Stimulated activated effector memory CD8-positive, alpha-beta T cell treated with anti-CD3 and anti-CD28 coated beads, Interleukin-12 subunit alpha, Interleukin-12 subunit beta, amount 100 ng/mL, for 72 hours (primary cell): ENCODE measurements around the gene MUC2.

ENCODE experiments used
- ATAC-seq: fragments of 150-1000 bp; cut with Tn5 transposase; 2 replicates; pipeline ENCODE4 v1.10.0; 2021
- DNase-seq, 2 donors: peaks; one replicate each; pipeline ENCODE4 v3.0.0; 2021 to 2022; ENCODE audit warnings: low spot score in 2 of 2
- H3K27ac Mint-ChIP-seq: one replicate; pipeline ENCODE4 v1.8.0; 2022; ENCODE audit warnings: mild to moderate bottlenecking, mixed read lengths
- H3K36me3 Mint-ChIP-seq: one replicate; pipeline ENCODE4 v1.8.0; 2022; ENCODE audit warnings: mild to moderate bottlenecking, mixed read lengths
- H3K4me1 Mint-ChIP-seq: one replicate; pipeline ENCODE4 v1.8.0; 2022; ENCODE audit warnings: mixed read lengths
- H3K4me3 Mint-ChIP-seq: one replicate; pipeline ENCODE4 v1.8.0; 2022; ENCODE audit warnings: mild to moderate bottlenecking, mixed read lengths
- H3K9me3 Mint-ChIP-seq: one replicate; pipeline ENCODE4 v1.8.0; 2022; ENCODE audit warnings: mixed read lengths

The MUC2 gene

DNA sequence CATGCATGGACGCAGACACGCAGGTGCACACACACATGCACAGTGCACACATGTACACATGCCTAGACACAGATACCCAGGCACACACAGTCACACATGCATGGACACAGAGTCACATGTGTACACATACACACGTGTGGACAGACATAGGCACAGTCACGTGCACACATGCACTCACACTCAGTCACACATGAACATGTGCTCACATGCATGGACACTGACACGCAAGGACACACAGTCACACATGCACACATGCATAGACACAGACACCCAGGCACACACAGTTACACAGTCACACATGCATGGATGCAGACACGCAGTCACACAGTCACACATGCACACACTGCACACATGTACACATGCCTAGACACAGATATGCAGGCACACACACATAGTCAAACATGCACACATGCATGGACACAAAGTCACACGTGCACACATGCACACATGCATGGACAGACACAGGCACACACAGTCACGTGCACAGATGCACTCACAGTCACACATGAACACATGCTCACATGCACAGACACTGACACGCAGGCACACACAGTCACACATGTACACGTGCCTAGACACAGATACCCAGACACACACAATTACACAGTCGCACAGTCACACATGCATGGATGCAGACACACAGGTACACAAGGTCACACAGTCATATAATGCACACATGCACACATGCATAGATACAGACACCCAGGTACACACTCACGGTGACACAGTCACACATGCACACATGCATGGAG is 16.8 kb downstream of the MUC2 start:
- DNase-seq (no peak), ATAC-seq (no peak)
- Mint-ChIP-seq H3K27ac (no peak overlapping the region), H3K4me1 (no peaks in the 10 kb centered on the region), H3K36me3 (no peaks in the 10 kb centered on the region), H3K4me3 (no peak overlapping the region), H3K9me3 (peaks cover 3% of the 10 kb centered on the region)

DNA sequence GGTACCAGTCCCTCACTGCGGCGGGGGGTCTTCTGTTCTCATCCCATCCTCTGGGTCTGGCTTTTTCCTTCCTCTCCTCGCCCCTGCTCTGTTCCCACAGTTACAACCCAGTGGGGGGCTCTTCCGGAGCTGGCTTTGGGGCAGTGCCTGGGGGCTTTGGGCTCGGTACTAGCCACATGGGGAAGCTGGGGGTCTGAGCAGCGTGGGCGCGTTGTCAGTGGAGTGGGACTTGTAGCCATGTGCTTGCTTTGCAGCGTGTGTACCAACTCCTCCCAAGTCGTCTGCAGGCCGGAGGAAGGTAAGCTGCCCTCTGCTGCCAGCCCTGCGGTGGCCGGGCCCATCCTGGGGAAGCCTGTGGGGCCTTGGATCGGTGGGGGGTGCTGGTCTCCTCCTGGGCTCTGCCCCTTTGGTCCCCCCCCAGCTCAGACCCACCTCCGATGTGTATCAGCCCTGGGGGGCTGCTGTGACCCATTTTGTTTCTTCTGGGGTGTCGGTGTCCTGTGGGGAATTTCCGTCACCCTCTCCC is 17.5 kb downstream of the MUC2 start:
- Mint-ChIP-seq H3K27ac (no peak overlapping the region), H3K36me3 (no peaks in the 10 kb centered on the region), H3K9me3 (peaks cover 3% of the 10 kb centered on the region), H3K4me1 (no peaks in the 10 kb centered on the region), H3K4me3 (no peak overlapping the region)
- DNase-seq (no peak), ATAC-seq (no peak)

DNA sequence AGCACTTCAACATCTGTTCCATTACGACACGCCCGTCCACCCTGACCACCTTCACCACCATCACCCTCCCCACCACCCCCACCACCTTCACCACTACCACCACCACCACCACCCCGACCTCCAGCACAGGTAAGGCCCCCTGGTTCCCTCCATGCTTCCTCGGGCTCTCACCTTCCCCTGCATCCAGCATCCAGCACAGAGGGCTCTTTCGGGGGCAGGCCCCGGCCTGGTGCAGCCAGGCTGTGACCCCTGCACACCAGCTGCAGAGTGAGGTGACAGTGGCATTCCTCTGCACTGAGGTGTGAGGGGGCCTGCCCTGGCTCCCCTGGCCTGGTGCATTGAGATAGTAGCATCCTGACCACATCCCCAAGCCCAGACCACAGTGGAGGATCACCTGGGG is 18.2 kb downstream of the MUC2 start:
- Mint-ChIP-seq H3K27ac (no peak overlapping the region), H3K9me3 (peaks cover 3% of the 10 kb centered on the region), H3K36me3 (no peaks in the 10 kb centered on the region), H3K4me1 (no peaks in the 10 kb centered on the region), H3K4me3 (no peak overlapping the region)
- no peak for DNase-seq
- no peak for ATAC-seq

DNA sequence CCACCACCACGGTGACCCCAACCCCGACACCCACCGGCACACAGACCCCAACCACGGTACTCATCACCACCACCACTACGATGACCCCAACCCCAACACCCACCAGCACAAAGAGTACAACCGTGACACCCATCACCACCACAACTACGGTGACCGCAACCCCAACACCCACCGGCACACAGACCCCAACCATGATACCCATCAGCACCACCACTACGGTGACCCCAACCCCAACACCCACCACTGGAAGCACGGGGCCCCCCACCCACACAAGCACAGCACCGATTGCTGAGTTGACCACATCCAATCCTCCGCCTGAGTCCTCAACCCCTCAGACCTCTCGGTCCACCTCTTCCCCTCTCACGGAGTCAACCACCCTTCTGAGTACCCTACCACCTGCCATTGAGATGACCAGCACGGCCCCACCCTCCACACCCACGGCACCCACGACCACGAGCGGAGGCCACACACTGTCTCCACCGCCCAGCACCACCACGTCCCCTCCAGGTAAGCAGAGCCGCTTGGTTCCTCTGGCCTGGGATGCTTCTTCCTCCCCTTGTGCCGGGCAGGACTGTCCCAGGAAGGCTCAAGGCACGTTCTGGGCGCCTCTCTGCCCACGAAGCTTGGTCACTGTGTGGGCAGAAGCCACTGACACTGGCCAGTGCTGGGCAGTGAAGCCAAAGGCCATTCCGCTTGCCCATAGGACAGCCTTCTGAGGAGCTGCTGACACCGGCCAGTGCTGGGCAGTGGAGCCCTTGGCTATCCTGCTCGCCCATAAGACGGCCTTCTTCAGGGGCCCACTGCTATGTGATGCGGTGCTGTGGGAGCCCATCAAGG is 25.1 kb downstream of the MUC2 start:
- Mint-ChIP-seq H3K27ac (peak overlapping the region; percentile 68), H3K4me3 (no peak overlapping the region), H3K4me1 (no peaks in the 10 kb centered on the region), H3K9me3 (peaks cover 3% of the 10 kb centered on the region), H3K36me3 (peaks cover 11% of the 10 kb centered on the region)
- DNase-seq, result no peak
- no peak for ATAC-seq

DNA sequence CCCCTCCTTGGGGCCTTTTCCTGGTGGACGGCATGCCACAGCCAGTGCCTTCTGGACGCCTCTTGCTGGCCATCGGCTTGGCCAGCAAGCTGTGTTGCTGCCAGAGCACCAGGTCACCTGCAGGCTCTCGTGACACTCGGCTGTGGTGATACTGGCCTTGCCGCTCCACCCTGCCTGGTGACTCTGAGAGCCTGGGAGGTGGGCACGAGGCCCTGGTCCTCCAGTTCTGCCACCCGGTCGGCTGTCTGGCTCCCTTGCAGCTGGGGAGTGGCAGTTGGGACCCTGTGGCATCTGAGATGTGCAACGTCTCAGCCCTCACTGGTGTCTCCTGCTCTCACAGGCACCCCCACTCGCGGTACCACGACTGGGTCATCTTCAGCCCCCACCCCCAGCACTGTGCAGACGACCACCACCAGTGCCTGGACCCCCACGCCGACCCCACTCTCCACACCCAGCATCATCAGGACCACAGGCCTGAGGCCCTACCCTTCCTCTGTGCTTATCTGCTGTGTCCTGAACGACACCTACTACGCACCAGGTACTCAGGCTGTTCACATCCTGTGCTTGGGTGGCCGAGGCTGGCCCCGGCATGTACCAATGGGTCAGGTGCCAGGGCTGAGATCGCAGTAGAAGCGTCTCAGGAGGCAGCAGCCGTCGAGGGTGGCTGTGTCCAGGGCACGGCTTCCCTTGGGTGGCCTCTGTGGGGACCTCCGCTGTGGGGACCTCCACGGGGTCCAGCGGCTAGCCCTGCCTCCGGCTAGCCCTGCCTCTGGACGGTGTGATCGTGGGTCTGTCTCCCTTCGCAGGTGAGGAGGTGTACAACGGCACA is 26.0 kb downstream of the MUC2 start:
- Mint-ChIP-seq H3K27ac (no peak overlapping the region), H3K9me3 (no peaks in the 10 kb centered on the region), H3K4me3 (no peak overlapping the region), H3K36me3 (peaks cover 11% of the 10 kb centered on the region), H3K4me1 (no peaks in the 10 kb centered on the region)
- ATAC-seq (no peak), DNase-seq (no peak)

DNA sequence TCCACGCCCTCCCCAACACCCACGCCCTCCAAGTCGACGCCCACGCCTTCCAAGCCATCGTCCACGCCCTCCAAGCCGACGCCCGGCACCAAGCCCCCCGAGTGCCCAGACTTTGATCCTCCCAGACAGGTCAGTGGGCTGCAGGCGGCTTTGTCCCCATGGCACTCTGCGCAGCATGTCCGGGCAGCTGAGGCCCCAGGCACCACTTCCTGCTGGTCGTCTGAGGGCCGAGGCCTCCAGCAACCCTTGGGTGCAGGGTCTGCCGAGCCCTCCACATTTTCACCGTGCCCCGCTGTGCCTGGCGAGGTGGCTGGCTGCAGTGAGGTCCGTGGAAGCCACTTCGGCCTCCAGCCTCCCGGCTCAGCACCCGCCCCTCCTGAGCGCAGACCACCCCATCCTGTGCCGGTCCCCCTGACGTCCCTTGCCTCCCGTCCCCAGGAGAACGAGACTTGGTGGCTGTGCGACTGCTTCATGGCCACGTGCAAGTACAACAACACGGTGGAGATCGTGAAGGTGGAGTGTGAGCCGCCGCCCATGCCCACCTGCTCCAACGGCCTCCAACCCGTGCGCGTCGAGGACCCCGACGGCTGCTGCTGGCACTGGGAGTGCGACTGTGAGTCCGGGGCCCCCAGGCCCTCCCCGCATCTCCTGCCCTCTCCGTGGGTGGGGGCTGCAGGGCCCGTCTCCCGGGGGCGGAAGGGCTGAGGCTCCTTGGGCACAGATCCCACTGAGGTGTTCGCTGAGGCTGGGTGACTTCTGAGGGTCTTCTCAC is 26.8 kb downstream of the MUC2 start:
- no peaks in the 10 kb centered on the region for H3K4me1 Mint-ChIP-seq

DNA sequence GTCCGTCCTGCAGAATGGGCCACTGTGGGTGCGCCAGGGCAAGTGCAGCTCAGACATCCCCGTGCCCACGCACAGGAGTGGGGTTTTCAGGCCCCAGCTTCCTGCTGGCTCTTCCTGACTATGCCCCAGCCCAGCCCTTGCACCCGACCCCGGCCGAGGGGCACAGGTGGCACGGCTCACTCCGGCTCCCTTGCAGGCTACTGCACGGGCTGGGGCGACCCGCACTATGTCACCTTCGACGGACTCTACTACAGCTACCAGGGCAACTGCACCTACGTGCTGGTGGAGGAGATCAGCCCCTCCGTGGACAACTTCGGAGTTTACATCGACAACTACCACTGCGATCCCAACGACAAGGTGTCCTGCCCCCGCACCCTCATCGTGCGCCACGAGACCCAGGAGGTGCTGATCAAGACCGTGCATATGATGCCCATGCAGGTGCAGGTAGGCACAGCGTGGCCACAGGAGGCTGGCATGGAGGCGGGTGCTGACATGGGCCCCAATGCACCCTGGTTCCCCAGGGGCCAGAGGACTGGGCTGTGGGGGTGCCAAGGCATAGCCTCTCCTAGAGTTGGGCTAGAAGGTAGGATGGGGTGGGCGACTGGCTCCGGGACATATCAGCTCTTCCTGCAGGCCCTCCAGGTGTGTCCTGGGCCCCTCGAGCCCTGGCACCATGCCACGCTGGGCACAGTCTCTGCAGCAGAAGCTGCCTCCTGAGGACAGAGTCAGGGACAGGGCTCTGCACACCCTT is 27.7 kb downstream of the MUC2 start:
- H3K4me3 Mint-ChIP-seq, result no peak overlapping the region
- H3K27ac Mint-ChIP-seq, result no peak overlapping the region
- DNase-seq (no peak), ATAC-seq (no peak)
- H3K36me3 Mint-ChIP-seq, result peaks cover 11% of the 10 kb centered on the region
- no peaks in the 10 kb centered on the region for H3K9me3 Mint-ChIP-seq
- H3K4me1 Mint-ChIP-seq, result no peaks in the 10 kb centered on the region

More for the DNA sequence above, 26.8 kb downstream of the MUC2 start:
- H3K4me3 Mint-ChIP-seq, result no peak overlapping the region
- DNase-seq, result no peak
- no peaks in the 10 kb centered on the region for H3K9me3 Mint-ChIP-seq
- H3K27ac Mint-ChIP-seq, result no peak overlapping the region
- H3K36me3 Mint-ChIP-seq, result peaks cover 11% of the 10 kb centered on the region
- ATAC-seq, result no peak

DNA sequence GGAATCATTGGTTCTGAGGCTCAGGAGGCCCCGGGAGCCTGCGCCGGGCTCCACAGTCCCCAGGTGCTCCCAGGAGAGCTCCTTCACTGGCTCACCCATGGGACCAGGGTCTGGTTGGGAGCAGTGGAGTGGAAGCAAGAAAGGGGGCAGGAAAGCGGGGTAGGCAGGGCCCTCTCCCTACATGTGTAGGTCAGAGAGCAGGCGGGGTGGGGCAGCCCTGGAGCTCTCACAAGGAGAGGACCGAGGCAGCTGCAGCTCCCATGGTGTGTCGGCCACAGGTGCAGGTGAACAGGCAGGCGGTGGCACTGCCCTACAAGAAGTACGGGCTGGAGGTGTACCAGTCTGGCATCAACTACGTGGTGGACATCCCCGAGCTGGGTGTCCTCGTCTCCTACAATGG is 28.3 kb downstream of the MUC2 start:
- Mint-ChIP-seq H3K27ac (no peak overlapping the region), H3K4me3 (no peak overlapping the region)

DNA sequence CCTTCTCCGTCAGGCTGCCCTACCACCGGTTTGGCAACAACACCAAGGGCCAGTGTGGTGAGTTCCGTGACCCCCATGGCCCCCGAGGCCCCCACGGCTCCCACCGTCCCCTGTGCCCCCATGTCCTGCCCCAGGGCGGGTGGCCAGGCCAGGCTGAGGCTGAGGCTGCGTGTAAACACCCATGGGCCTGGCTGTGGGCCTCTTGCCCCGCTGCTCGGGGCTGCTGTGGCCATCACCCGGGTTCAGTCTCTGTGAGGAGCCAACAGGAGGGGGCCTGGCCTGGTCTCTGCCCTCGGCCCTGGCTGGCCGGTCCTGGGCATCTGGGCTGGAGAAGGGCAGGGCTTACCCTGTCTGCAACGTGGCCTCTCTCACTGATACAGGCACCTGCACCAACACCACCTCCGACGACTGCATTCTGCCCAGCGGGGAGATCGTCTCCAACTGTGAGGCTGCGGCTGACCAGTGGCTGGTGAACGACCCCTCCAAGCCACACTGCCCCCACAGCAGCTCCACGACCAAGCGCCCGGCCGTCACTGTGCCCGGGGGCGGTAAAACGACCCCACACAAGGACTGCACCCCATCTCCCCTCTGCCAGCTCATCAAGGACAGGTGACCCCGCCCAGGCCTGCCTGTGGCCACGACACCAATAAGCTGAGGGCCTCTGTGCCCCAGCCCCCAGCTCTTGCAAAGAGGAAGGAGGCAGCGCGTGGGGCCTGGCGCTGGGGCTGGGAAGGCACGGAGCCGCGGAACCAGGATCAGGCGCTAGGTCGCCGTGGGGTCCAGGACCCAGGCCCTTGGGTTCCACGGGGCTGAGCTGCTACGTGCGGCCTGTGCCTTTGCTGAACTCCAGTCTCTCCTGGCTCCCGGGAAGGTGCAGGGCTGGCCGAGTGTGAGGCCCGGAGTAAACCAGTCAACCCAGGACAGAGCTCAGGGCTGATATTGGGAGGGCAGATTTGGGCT is 29.0 kb downstream of the MUC2 start:
- no peak overlapping the region for H3K4me3 Mint-ChIP-seq
- ATAC-seq (no peak), DNase-seq (no peak)
- H3K36me3 Mint-ChIP-seq, result peaks cover 11% of the 10 kb centered on the region
- no peaks in the 10 kb centered on the region for H3K9me3 Mint-ChIP-seq
- H3K4me1 Mint-ChIP-seq, result no peaks in the 10 kb centered on the region
- no peak overlapping the region for H3K27ac Mint-ChIP-seq

More for the DNA sequence above, 28.3 kb downstream of the MUC2 start:
- ATAC-seq (no peak), DNase-seq (no peak)
- Mint-ChIP-seq H3K4me1 (no peaks in the 10 kb centered on the region), H3K9me3 (no peaks in the 10 kb centered on the region), H3K36me3 (peaks cover 11% of the 10 kb centered on the region)

DNA sequence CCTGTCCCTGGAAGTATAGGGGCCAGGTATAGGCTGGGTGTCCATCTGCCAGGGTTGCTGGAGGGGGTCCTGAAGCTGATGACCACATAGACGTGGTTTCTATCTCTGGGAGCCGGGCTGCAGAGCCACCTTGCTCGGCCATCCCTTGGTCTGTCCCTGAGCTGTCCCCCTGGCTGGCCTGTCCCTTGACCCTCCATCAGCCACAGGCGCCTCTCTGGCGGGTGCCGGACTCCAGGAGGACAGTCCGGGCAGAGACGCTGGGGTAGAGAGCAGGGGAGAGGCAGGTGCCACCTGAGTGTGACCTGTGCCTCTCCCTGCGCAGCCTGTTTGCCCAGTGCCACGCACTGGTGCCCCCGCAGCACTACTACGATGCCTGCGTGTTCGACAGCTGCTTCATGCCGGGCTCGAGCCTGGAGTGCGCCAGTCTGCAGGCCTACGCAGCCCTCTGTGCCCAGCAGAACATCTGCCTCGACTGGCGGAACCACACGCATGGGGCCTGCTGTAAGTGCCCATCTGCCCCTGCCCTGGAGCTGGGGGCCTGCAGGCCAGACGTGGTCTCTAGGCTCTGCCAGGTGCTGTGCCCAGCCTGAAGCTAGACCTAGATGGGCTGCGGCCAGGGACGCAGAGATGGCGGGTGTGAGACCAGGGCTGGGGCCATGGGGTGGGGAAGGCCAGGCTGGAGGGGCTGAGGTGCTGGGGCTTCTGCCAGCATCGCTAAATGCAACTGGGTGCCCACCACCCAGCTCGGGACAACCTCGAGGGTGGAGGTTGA is 29.9 kb downstream of the MUC2 start:
- Mint-ChIP-seq H3K4me3 (no peak overlapping the region), H3K36me3 (peaks cover 5% of the 10 kb centered on the region), H3K27ac (no peak overlapping the region), H3K9me3 (no peaks in the 10 kb centered on the region), H3K4me1 (no peaks in the 10 kb centered on the region)
- no peak for ATAC-seq
- DNase-seq, result no peak

DNA sequence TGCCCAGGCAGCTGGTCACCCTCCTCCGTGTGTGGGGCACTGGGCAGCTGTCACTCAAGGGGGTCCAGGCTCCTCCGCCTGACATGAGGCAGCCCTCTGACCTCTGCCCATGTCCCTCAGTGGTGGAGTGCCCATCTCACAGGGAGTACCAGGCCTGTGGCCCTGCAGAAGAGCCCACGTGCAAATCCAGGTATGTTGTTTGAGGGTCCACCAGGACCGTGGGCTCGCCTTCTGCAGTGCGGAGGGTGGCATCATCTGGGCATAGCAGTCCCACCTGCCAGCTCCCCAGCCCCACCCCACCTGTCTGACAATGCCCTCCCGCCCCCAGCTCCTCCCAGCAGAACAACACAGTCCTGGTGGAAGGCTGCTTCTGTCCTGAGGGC is 30.5 kb downstream of the MUC2 start:
- Mint-ChIP-seq H3K36me3 (no peaks in the 10 kb centered on the region), H3K9me3 (no peaks in the 10 kb centered on the region), H3K4me1 (no peaks in the 10 kb centered on the region), H3K4me3 (no peak overlapping the region), H3K27ac (no peak overlapping the region)
- DNase-seq (no peak), ATAC-seq (no peak)

DNA sequence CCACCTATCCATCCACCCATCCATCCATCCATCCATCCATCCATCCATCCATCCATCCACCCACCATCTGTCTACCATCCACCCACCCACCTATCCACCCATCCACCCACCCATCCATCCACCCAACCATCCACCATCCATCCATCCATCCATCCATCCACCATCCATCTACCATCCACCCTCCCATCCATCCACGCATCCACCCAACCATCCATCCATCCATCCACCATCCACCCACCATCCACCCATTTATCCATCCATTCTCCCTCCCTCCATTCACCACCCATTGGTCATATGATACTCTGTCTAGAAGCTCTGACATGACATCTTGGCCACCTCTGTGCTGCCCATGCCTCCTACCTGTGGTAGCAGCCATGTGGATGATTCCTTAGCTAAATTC is 31.7 kb downstream of the MUC2 start:
- no peaks in the 10 kb centered on the region for H3K9me3 Mint-ChIP-seq
- H3K36me3 Mint-ChIP-seq, result no peaks in the 10 kb centered on the region
- H3K4me3 Mint-ChIP-seq, result no peak overlapping the region
- ATAC-seq (no peak), DNase-seq (no peak)
- H3K4me1 Mint-ChIP-seq, result no peaks in the 10 kb centered on the region
- H3K27ac Mint-ChIP-seq, result no peak overlapping the region
